Panc1 (cell line): ENCODE data around the gene UBTD2. TPM values are rescaled to one million over a fixed set of nuclear protein-coding genes. Genes with fewer than 3 reads are reported as not detected.
A peak's percentile ranks its signal among the peaks of the same experiment; 100 is the strongest.

ENCODE experiments used
- ATAC-seq: fragments of 200-7000 bp; cut with Tn5 transposase; 2 replicates; pipeline ENCODE4 v1.9.1; 2020; ENCODE audit warnings: mild to moderate bottlenecking, moderate library complexity
- BruUV-seq: library from RNA; stranded (reverse); fragments of 400-500 nt; replicated peaks from 2 replicates; lab custom pipeline; 2021; lab: Mats Ljungman, UMichigan
- CTCF ChIA-PET: fragments of 300-600 bp; sonication (Branson Sonifier 250); formaldehyde crosslinking; loops from one replicate; lab custom pipeline; 2022; ENCODE audit warnings: antibody characterized with exemption; lab: Charles Lee
- POLR2A ChIA-PET: fragments of 300-600 bp; sonication (Branson Sonifier 250); formaldehyde crosslinking; loops from one replicate; lab custom pipeline; 2022; ENCODE audit warnings: antibody characterized with exemption; lab: Charles Lee
- DNase-seq: peaks from one replicate; pipeline ENCODE4 v3.0.0-alpha.2; 2010; ENCODE audit warnings: low read depth, low spot score
- H3K27ac ChIP-seq: 2 replicates; pipeline ENCODE4 v1.5.1; 2011; ENCODE audit warnings: mild to moderate bottlenecking, low read length, inconsistent platforms
- H3K27me3 ChIP-seq: fragments of 200-500 bp; sonication (Bioruptor generic); 2 replicates; pipeline ENCODE4 v1.6.0; 2014; ENCODE audit warnings: low read length, inconsistent platforms; ENCODE audit not compliant: control insufficient read depth, insufficient read depth
- H3K36me3 ChIP-seq: fragments of 200-500 bp; sonication (Bioruptor generic); 2 replicates; pipeline ENCODE4 v1.5.1; 2014; ENCODE audit warnings: inconsistent platforms, mild to moderate bottlenecking, low read length, moderate library complexity; ENCODE audit not compliant: control insufficient read depth, insufficient read depth
- H3K4me1 ChIP-seq: 2 replicates; pipeline ENCODE4 v1.5.1; 2011; ENCODE audit warnings: inconsistent platforms, mild to moderate bottlenecking, low read length, moderate library complexity; ENCODE audit not compliant: control insufficient read depth, insufficient read depth
- H3K4me3 ChIP-seq, 2 experiments: 2 replicates each; pipeline ENCODE4 v1.5.1; 2011 to 2012; ENCODE audit warnings: low read depth in 2 of 2, low read length in 2 of 2, mild to moderate bottlenecking in 2 of 2, inconsistent platforms in 1 of 2, moderate library complexity in 1 of 2
- H3K9me3 ChIP-seq: fragments of 200-500 bp; sonication (Bioruptor generic); 2 replicates; pipeline ENCODE4 v1.5.1; 2014; ENCODE audit warnings: low read depth, mild to moderate bottlenecking, inconsistent platforms, low read length, moderate library complexity; ENCODE audit not compliant: control insufficient read depth, insufficient read depth
- CTCF ChIP-seq: fragments of 450-650 bp; IDR thresholded peaks from 2 replicates; pipeline ENCODE4 v1.5.1; 2017; ENCODE audit warnings: mild to moderate bottlenecking
- POLR2AphosphoS5 ChIP-seq: IDR thresholded peaks from 2 replicates; pipeline ENCODE4 v1.6.1; 2012; ENCODE audit warnings: mild to moderate bottlenecking, low read depth, low read length, moderate library complexity
- REST ChIP-seq, 2 experiments: IDR thresholded peaks; 2 replicates each; pipeline ENCODE4 v1.6.1; 2011 to 2012; ENCODE audit warnings: low read depth in 2 of 2, control low read depth in 1 of 2, low read length in 1 of 2, mild to moderate bottlenecking in 1 of 2, moderate library complexity in 1 of 2; ENCODE audit not compliant: insufficient read depth in 1 of 2
- SIN3A ChIP-seq: IDR thresholded peaks from 2 replicates; pipeline ENCODE4 v1.6.1; 2012; ENCODE audit warnings: low read depth, mild to moderate bottlenecking, low read length, moderate library complexity, borderline replicate concordance; ENCODE audit not compliant: insufficient read depth
- TCF7L2 ChIP-seq: IDR thresholded peaks from 2 replicates; pipeline ENCODE4 v1.6.1; 2011; ENCODE audit warnings: mild to moderate bottlenecking, low read depth, low read length, inconsistent platforms
- in situ Hi-C: cut with HindIII; loops from 2 replicates; pipeline ENCODE4 v1.10.0; 2016; ENCODE audit warnings: low sequenced_read_pairs, low pct_unique_long_range_greater_than_20kb
- intact Hi-C: fragments of 100-400 bp; cut with micrococcal nuclease; formaldehyde crosslinking; loops from one replicate; pipeline ENCODE4 v1.10.0; 2022; ENCODE audit not compliant: unreplicated experiment
- total RNA-seq: library from RNA; stranded (reverse); gene quantifications from one replicate; pipeline ENCODE4 v1.2.1, GENCODE V29; 2021; ENCODE audit not compliant: unreplicated experiment

UBTD2 gene
- total RNA-seq, 1 experiment from 2014 or later, result 32.5 TPM

- BruUV-seq, result no TSS peak
- Histone ChIP-seq H3K4me1 (peaks cover 13% of the 10 kb centered on the region), H3K4me3 (no peak overlapping the region), H3K9me3 (no peaks in the 10 kb centered on the region), H3K36me3 (no peaks in the 10 kb centered on the region), H3K27me3 (no peaks in the 10 kb centered on the region), H3K27ac (no peak overlapping the region)
- in situ Hi-C loops (no loop called here), intact Hi-C loops (no loop called here)
- TF ChIP-seq CTCF (no peak), SIN3A (no peak), REST (IDR thresholded peaks at IDR 0.05; ENCODE audit: insufficient read depth in 1 of 2, low read depth in 2 of 2, low read length in 1 of 2) (no peak)
- DNase-seq, result no peak
- ChIA-PET POLR2A (interaction anchor here (0.7 kb wide), 1 partner anchor 10 kb away, joined by 5 read pairs; no protein-coding TSS in a partner anchor), CTCF (no interaction called here)
- no peak for ATAC-seq
Measured at GRCh38 chr5:172266071-172266675, 17.4 kb downstream of the UBTD2 start.

GRCh38 chr5:172264815-172265395, 18.7 kb downstream of the UBTD2 start:
- Histone ChIP-seq H3K36me3 (no peaks in the 10 kb centered on the region), H3K4me3 (no peak overlapping the region), H3K9me3 (no peaks in the 10 kb centered on the region), H3K27ac (no peak overlapping the region), H3K27me3 (no peaks in the 10 kb centered on the region), H3K4me1 (peaks cover 13% of the 10 kb centered on the region)
- ChIA-PET POLR2A (interaction anchor here (0.6 kb wide), 1 partner anchor 12 kb away, joined by 10 read pairs; no protein-coding TSS in a partner anchor), CTCF (no interaction called here)
- no peak for DNase-seq
- in situ Hi-C loops, result no loop called here
- no peak for TF ChIP-seq SIN3A
- no peak for TF ChIP-seq POLR2AphosphoS5
- no peak for TF ChIP-seq CTCF
- TF ChIP-seq TCF7L2, result no peak
- no peak for TF ChIP-seq REST (IDR thresholded peaks at IDR 0.05; ENCODE audit: insufficient read depth in 1 of 2, low read depth in 2 of 2, low read length in 1 of 2)
- intact Hi-C loops, result no loop called here
- 0 out of 2 replicates have a peak, but pooled peaks have one; percentile 61 for ATAC-seq
- no TSS peak for BruUV-seq
